Mucosa of descending colon (tissue), 3 donors: ENCODE results near the gene PARP8. TPM values are rescaled to one million over a fixed set of nuclear protein-coding genes. Genes with fewer than 3 reads are reported as not detected.

Experiments used
- ATAC-seq: fragments of 200-7000 bp; cut with Tn5 transposase; one replicate; pipeline ENCODE4 v1.9.1; 2020; ENCODE audit warnings: mild to moderate bottlenecking, moderate library complexity
- DNase-seq, 3 donors: peaks; one replicate each; pipeline ENCODE4 v3.0.0-alpha.2; 2020
- H3K36me3 ChIP-seq: fragments of 200-600 bp; one replicate; pipeline ENCODE4 v1.8.0; 2021; ENCODE audit warnings: low read depth, mild to moderate bottlenecking
- H3K4me1 ChIP-seq: fragments of 200-600 bp; one replicate; pipeline ENCODE4 v1.8.0; 2021; ENCODE audit warnings: low read depth, mild to moderate bottlenecking
- H3K4me3 ChIP-seq: fragments of 200-600 bp; one replicate; pipeline ENCODE4 v1.8.0; 2021; ENCODE audit warnings: mild to moderate bottlenecking
- H3K9me3 ChIP-seq: fragments of 200-600 bp; one replicate; pipeline ENCODE4 v1.8.0; 2021; ENCODE audit warnings: mild to moderate bottlenecking
- intact Hi-C, 2 donors: fragments of 100-400 bp; cut with DNase I in 1 of 2; cut with micrococcal nuclease in 1 of 2; formaldehyde crosslinking; loops; one replicate each; pipeline versions ENCODE4 v1.11.0 to v1.11.1; 2022; cut with DNase I, micrococcal nuclease
- total RNA-seq, 3 donors: library from RNA; stranded (reverse); fragmentation: NEBNext Ultra II Directional in 2 of 3; extraction: Animal tissue kit (Norgen Biotek cat#: 25700) in 2 of 3; gene quantifications; one replicate each; pipeline versions ENCODE4 v1.2.1 to v1.2.4, GENCODE V29; 2021 to 2023
- TF ChIP-seq, protein P1 (sequence below): fragments of 200-600 bp; IDR thresholded peaks from one replicate; pipeline ENCODE4 v1.8.0; 2022; ENCODE audit warnings: antibody characterized with exemption, mild to moderate bottlenecking
- donor health status: DM: no; HTN: no; CAD: no; lungs with moderate emphysema.
- donor health status: DM: no; HTN: no; CAD: no.
- donor health status: DM: no; HTN: yes; CAD: no.

Gene PARP8
- total RNA-seq, 3 donors from 2014 or later, result 7.4 to 29.3 (median 20.1) TPM

DNA sequence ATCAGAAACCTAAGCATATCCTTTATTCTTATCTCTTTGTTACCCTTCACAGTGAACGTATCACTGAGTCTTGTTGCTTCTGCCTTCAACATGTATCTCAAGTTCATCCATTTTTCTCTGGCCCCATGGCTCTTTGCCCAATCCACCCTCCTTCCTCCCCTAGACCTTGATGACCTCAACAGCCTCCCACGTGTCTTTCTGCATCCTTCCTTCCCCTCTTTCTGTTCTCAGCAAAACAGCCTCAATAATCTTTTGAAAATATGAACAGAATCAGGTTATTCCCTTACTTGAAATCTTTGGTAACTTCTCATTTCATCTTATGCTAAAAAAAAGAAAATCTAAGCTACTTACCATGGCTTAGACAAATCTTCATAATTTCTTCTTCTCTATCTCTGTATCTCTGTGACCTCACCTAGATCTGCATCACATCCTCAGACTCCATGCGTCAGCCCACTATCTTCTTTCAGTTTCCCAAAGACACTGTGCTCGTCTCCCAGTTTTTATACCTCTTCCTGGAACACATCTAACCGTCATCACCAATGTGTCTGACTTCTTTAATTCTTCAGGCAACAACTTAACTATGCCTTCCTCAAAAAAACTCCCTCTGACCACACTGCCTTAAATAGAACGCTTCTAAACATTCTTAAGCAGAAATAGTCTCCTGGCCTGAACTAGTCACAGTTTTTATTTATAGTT lies 208.0 kb downstream of the PARP8 start:
- H3K4me3 ChIP-seq, result no peak overlapping the region
- intact Hi-C loops, result no loop called here

DNA sequence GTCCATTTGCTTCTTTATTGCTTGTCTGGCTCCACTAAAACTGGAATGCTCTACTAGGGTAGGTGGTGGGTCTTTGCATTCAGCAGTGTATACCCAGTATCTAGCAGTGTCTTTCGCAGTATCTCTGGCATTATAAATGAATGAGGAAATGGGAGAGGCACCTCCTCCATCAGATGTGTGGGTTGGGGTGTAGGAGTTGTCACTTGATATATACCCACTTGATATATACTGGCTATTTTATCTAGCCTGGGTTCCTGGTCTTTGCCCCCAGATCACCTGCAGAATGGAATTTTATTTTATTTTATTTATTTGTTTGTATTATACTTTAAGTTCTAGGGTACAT lies 208.5 kb downstream of the PARP8 start:
- no peaks in the 10 kb centered on the region for H3K36me3 ChIP-seq
- intact Hi-C loops, result no loop called here
- TF ChIP-seq, protein P1, sequence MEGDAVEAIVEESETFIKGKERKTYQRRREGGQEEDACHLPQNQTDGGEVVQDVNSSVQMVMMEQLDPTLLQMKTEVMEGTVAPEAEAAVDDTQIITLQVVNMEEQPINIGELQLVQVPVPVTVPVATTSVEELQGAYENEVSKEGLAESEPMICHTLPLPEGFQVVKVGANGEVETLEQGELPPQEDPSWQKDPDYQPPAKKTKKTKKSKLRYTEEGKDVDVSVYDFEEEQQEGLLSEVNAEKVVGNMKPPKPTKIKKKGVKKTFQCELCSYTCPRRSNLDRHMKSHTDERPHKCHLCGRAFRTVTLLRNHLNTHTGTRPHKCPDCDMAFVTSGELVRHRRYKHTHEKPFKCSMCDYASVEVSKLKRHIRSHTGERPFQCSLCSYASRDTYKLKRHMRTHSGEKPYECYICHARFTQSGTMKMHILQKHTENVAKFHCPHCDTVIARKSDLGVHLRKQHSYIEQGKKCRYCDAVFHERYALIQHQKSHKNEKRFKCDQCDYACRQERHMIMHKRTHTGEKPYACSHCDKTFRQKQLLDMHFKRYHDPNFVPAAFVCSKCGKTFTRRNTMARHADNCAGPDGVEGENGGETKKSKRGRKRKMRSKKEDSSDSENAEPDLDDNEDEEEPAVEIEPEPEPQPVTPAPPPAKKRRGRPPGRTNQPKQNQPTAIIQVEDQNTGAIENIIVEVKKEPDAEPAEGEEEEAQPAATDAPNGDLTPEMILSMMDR, result no peak

More for the DNA sequence above, 208.0 kb downstream of the PARP8 start:
- DNase-seq (no peak), ATAC-seq (no peak)
- no peaks in the 10 kb centered on the region for H3K4me1 ChIP-seq
- H3K36me3 ChIP-seq, result no peaks in the 10 kb centered on the region
- TF ChIP-seq, protein P1, result no peak
- H3K9me3 ChIP-seq, result no peaks in the 10 kb centered on the region

DNA sequence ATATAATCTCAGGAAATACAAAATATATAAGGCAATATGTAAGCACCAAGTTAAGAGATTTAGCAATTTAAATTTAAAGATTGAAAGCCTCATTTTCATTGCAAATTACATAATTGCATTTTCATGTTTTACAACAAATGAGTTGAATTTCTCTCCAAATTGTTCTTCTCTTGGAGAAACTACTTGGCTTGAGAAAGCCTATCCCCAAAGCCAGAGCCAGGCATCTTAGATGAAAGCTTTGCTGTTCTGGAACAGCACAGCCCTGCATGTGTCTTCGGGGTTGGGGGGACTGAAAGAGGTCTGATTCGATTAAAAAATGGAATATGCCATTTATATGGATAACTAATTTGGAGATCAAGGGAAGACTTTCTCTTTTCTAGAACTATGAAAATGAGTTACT lies 212.0 kb downstream of the PARP8 start:
- ATAC-seq (no peak), DNase-seq (no peak)
- TF ChIP-seq, protein P1, result no peak
- no peaks in the 10 kb centered on the region for H3K9me3 ChIP-seq
- no peak overlapping the region for H3K4me3 ChIP-seq
- intact Hi-C loops, result no loop called here
- no peaks in the 10 kb centered on the region for H3K36me3 ChIP-seq
- no peaks in the 10 kb centered on the region for H3K4me1 ChIP-seq

More for the DNA sequence above, 208.5 kb downstream of the PARP8 start:
- DNase-seq (no peak), ATAC-seq (no peak)
- no peaks in the 10 kb centered on the region for H3K4me1 ChIP-seq
- H3K4me3 ChIP-seq, result no peak overlapping the region
- H3K9me3 ChIP-seq, result no peaks in the 10 kb centered on the region

DNA sequence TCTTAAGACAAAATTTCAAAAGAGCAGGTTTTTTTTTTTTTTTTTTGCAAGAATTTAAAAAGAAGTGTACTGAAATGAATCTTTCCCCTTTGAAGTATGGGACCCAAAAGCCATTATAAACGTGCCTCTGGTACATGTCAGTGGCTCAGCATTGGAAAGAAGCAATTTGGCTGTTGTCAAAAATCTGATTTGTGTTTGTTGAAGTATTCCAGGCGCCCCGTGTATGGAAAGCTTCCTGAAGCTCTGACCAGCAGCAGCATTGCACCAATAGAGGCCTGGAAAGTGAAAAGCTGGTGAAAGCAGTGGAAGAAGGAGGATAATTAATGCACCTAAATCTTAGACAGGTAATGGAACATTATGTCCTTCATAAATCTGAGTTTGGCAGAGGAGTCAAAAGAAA lies 215.0 kb downstream of the PARP8 start:
- no peaks in the 10 kb centered on the region for H3K9me3 ChIP-seq
- TF ChIP-seq, protein P1, result no peak
- ATAC-seq, result no peak
- DNase-seq, result no peak
- H3K4me3 ChIP-seq, result no peak overlapping the region
- H3K4me1 ChIP-seq, result no peaks in the 10 kb centered on the region
- intact Hi-C loops, result no loop called here
- no peaks in the 10 kb centered on the region for H3K36me3 ChIP-seq

DNA sequence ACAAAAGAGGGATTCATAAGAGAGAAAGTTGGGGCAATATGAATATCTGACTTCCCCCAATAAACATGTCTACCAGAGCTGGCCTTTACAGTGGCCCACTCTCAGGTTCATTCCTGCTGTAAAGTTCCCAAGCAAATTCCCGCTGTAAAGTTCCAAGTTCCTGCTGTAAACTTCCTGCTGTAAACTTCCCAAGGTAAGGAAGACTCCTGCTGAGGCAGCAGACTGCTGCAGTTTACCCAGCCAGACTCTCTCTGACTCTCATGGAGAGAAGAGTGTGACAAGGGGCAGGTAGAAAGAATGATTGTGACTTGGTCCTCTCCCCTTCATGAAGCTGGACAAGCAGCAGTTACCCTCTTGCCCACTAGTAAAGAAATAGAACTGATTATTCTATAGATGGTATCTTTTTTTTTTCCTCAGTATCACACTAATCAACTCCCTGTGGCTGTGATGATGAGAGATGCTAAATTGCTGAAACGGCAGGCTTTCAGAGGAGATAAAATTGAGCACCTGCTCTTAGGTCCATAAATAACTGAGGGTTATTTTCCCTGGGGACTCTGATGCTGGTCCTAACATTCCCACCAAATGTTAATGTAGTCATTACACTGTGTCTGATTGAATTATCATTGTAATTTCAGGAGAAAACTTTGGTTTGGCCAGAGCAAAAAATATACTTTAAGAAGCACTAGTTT lies 220.4 kb downstream of the PARP8 start:
- intact Hi-C loops, result no loop called here
- no peaks in the 10 kb centered on the region for H3K36me3 ChIP-seq
- ATAC-seq (no peak), DNase-seq (no peak)
- TF ChIP-seq, protein P1, result no peak
- no peaks in the 10 kb centered on the region for H3K4me1 ChIP-seq
- H3K4me3 ChIP-seq, result no peak overlapping the region
- H3K9me3 ChIP-seq, result no peaks in the 10 kb centered on the region
